DND-41 (cell line): ENCODE results near the gene USP32.

ENCODE experiments used
- EZH2 ChIP-seq: IDR thresholded peaks from 3 replicates; pipeline ENCODE4 v1.6.1; 2012; ENCODE audit warnings: borderline replicate concordance, low read depth, mild to moderate bottlenecking, moderate library complexity, low read length, inconsistent platforms; ENCODE audit not compliant: severe bottlenecking
- TF ChIP-seq, protein P1 (sequence below): IDR thresholded peaks from 2 replicates; pipeline ENCODE4 v1.5.1; 2012; ENCODE audit warnings: borderline replicate concordance, low read length, moderate library complexity, mild to moderate bottlenecking; ENCODE audit not compliant: poor library complexity, severe bottlenecking; ENCODE audit errors: extremely low read depth

DNA sequence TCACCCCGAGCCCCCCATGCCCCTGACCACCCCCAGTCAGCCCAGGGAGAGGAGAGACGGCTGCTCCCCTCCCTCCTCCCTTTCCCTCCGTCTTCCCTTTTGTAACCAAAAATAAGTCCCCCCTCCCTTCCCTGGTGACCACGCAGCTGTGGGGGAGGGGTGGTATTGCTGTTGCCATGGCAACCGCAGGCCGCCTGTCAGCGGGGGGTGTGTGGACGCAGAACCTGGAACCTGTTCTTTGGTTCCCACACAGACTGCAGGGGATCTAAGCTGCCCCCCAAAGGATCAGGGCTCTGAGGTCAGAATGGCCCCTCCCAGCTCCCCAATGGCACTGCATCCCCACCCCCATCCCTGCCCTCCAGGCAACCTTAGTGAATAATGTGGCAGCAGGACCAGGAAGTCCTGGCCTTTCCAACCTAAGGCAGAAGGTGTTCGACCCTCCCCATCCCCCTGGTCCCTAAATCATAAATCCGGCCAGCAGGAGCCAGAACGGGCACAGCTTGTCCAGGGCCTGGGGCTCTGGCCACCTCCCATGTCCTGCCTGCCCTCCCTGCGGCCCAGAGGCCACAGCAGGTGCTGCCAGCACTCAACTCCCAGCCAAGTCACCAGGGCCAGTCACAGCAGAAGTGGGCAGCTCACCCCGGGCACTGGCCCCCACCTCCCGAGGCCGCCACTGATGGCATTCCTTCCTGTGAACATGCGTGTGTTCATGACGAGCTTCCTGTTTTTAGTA, 230.2 kb downstream of the USP32 start:
- TF ChIP-seq, protein P1, sequence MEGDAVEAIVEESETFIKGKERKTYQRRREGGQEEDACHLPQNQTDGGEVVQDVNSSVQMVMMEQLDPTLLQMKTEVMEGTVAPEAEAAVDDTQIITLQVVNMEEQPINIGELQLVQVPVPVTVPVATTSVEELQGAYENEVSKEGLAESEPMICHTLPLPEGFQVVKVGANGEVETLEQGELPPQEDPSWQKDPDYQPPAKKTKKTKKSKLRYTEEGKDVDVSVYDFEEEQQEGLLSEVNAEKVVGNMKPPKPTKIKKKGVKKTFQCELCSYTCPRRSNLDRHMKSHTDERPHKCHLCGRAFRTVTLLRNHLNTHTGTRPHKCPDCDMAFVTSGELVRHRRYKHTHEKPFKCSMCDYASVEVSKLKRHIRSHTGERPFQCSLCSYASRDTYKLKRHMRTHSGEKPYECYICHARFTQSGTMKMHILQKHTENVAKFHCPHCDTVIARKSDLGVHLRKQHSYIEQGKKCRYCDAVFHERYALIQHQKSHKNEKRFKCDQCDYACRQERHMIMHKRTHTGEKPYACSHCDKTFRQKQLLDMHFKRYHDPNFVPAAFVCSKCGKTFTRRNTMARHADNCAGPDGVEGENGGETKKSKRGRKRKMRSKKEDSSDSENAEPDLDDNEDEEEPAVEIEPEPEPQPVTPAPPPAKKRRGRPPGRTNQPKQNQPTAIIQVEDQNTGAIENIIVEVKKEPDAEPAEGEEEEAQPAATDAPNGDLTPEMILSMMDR: no peak
- TF ChIP-seq EZH2: no peak
